GM19397 (cell line): ENCODE data around the gene PSG2.
"Not testable (repeated sequence)": the region's sequence is repeated elsewhere in the genome, so short reads cannot be mapped to it uniquely, and the experiment has no call there.

Experiments
- ATAC-seq: cut with Tn5 transposase; IDR thresholded peaks from one replicate; pipeline ENCODE4 v1.9.1; 2021; ENCODE audit warnings: mild to moderate bottlenecking, moderate library complexity; ENCODE audit not compliant: unreplicated experiment

The PSG2 gene

DNA sequence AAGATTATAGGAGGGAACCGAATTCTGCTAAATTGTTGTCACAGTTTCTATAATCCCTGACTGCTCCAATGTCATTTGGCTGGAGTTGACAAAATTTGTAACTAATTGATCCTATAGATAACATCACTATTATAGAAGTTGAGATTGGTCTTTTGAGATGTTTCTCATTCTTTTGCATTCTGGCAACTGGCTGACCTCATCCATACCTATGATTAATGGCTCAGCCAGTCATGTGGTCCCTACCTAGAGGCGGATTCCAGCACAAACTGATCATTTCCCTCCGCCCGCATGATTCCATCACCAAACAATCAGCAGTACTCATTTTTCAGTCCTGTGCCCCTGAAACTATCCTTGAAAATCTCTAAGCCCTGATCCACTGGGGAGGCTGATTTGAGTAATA lies 4.2 kb downstream of the PSG2 start:
- ATAC-seq = no peak

- ATAC-seq = not testable (repeated sequence)
Observed at GRCh38 chr19:43077881-43078280, 4.6 kb downstream of the PSG2 start.

DNA sequence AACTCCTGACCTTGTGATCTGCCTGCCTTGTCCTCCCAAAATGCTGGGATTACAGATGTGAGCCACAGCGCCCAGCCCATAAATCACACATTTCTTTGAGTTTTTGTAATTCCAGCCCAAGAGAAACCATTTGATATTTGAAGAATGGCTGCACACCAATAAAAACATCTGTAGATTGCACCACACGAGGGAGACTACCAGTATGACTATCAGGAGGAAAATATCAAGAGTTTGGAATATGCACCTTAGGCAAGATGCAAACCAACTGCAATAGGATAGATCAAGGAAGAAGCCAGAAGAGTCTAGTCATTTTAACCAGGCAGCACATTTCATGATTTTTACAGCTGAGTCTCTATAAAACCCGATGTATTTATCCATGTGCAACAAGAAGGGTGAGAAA lies 20.1 kb downstream of the PSG2 start:
- ATAC-seq = not testable (repeated sequence)

- ATAC-seq = not testable (repeated sequence)
Observed at GRCh38 chr19:43061326-43061725, 21.2 kb downstream of the PSG2 start.

- not testable (repeated sequence) for ATAC-seq
Observed at GRCh38 chr19:43060254-43060653, 22.2 kb downstream of the PSG2 start.

DNA sequence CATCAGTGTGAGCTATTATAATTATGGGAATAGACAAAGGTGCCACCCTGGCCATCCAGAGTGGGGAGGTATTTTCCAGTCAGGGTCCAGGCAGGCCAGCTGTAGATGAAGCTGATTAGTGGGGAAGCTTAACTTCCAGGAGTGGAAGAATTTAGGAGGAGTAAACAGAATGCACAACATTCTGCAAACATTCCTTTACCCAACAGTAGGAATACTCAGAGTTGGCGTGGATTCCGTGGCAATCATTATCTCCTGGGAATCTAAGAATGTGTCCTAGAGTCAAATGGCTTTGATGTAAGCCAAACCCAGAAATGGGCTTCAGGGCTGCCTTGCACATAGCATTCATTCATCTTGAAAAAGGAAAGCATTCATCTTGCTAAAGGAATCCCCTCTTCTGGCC lies 23.0 kb downstream of the PSG2 start:
- ATAC-seq = not testable (repeated sequence)

GRCh38 chr19:43058440-43058839 lies 24.1 kb downstream of the PSG2 start:
- ATAC-seq = not testable (repeated sequence)

GRCh38 chr19:43047966-43048365 lies 34.5 kb downstream of the PSG2 start:
- ATAC-seq = not testable (repeated sequence)

- ATAC-seq = not testable (repeated sequence)
Observed at GRCh38 chr19:43046578-43046977, 35.9 kb downstream of the PSG2 start.

DNA sequence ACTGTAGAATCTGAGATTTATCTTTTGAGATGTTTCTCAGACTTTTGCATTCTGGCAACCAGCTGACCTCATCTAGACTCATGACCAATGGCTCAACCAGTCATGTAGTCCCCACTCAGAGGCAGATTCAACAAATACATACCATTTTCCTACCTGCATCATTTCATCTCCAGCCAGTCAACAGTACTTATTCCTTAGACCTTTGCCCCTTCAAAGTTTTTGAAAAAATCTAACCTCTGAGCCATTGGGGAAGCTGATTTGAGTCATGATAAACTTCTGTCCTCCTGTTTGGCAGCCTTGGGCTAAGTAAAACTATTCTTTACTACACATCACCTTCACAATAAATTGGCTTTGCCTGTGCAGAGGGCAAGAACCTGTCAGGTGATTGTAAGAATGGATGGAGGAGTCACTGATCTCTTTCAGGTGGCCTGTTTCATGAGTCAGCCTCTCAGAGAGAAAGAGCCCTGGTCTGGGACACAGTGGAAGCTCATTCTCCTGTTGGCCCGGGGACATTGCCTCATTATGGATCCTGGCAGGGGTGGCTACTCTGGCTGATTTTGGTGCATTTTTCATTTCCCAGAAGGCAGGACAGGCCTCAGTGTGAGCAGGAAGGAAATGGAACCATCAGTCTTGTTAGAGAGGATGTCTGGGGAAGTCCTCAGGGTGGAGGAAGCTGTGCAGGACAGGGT lies 38.9 kb downstream of the PSG2 start:
- not testable (repeated sequence) for ATAC-seq

DNA sequence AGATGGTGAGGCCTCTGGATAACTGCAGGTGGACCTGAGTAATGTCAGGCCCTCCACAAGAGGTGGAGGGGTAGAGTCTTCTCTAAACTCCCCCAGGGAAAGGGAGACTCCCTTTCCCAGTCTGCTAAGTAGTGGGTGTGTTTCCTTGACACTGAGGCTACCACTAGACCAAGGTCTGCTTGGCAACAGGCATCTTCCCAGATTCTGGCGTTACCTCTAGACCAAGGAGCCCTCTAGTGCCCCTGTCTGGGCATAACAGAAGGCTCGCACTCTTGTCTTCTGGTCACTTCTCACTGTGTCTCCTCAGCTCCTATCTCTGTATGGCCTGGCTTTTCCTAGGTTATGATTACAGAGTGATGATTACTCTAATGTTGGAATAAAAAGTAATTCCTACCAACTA lies 50.9 kb downstream of the PSG2 start:
- ATAC-seq = not testable (repeated sequence)

DNA sequence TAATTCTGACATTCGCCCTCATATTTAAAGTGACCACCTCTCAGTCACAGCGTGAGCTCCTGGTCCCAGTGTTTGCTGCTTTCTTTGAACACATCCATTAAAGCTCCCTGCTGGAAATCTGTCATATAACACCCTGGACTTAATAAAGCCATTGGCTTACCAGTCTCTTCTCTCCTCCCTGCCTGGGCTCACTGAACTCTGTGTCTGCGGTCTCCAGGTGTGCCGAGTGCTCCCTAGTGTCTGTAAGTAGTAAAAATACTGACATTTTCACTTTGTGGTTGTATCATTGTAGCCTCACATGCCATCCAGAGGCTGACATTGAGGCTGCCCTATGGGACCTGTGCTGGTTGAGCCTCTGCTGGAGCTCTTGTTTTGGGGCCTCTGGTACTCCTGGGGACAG lies 53.6 kb downstream of the PSG2 start:
- no peak for ATAC-seq

DNA sequence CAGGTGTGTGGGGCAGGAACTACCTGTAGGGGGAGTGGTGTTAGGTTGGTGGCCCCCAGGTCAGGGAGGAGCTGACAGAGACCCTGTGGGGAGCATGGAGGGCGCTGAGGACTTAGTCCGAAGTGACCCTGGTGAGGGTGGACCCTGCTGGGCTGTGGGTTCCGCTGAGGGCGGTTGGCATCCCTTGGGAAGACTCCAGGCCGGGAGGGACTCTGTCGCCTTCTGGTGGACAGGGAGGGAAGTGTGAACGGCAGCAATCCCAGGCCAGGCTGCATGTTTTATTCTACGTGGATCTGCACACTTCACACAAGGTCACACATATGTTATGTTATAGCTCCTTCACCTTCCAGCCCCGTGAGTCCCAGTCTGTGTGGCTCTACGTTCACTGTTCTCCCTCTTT lies 54.5 kb downstream of the PSG2 start:
- not testable (repeated sequence) for ATAC-seq

GRCh38 chr19:43027061-43027460 lies 55.4 kb downstream of the PSG2 start:
- not testable (repeated sequence) for ATAC-seq

GRCh38 chr19:43026369-43026768 lies 56.1 kb downstream of the PSG2 start, which contains the start of gene PSG11:
Gene PSG11, minus strand, starts transcription at chr19:43026469. Its CDS starts 97 bp downstream, at chr19:43026372.
- ATAC-seq = not testable (repeated sequence)

DNA sequence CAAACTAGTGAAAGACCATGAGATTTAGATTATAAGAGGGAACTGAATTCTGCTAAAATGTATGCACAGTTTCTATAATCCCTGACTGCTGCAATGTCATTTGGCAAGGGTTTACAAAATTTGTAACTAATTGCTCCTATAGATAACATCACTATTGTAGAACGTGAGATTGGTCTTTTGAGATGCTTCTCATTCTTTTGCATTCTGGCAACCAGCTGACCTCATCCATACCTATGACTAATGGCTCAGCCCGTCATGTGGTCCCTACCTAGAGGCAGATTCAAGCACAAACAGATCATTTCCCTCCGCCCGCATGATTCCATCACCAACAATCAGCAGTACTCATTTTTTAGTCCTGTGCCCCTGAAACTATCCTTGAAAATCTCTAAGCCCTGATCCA lies 60.4 kb downstream of the PSG2 start:
- not testable (repeated sequence) for ATAC-seq

GRCh38 chr19:43021629-43022028 lies 60.9 kb downstream of the PSG2 start:
- not testable (repeated sequence) for ATAC-seq

- not testable (repeated sequence) for ATAC-seq
Observed at GRCh38 chr19:43019588-43019987, 62.9 kb downstream of the PSG2 start.
